GM12878 (cell line): ENCODE data around the gene LSM7. TPM values are rescaled to one million over a fixed set of nuclear protein-coding genes. Genes with fewer than 3 reads are reported as not detected.

Experiments
- ATAC-seq: fragments of 200-7000 bp; cut with Tn5 transposase; 3 replicates; pipeline ENCODE4 v1.9.1; 2020; ENCODE audit warnings: mild to moderate bottlenecking, moderate library complexity
- Bru-seq: library from RNA; stranded (reverse); fragments of 400-500 nt; gene quantifications from one replicate; lab custom pipeline; 2021; lab: Mats Ljungman, UMichigan
- BruChase-seq, 2 experiments: library from RNA; stranded (reverse); fragments of 400-500 nt; gene quantifications; one replicate each; lab custom pipeline; 2021; lab: Mats Ljungman, UMichigan
- BruUV-seq: library from RNA; stranded (reverse); fragments of 400-500 nt; replicated peaks from 2 replicates; lab custom pipeline; 2021; lab: Mats Ljungman, UMichigan
- CTCF ChIA-PET: fragments of 300-600 bp; sonication (Branson Sonifier 250); formaldehyde crosslinking; extraction: SDS; loops from one replicate; lab custom pipeline; 2021; ENCODE audit warnings: inconsistent platforms; lab: Yijun Ruan, JAX
- POLR2A ChIA-PET: fragments of 350-600 bp; formaldehyde crosslinking; extraction: SDS; loops from one replicate; lab custom pipeline; 2021; ENCODE audit warnings: inconsistent platforms; lab: Charles Lee
- RAD21 ChIA-PET: fragments of 300-600 bp; sonication (Branson Sonifier 250); formaldehyde crosslinking; loops from one replicate; lab custom pipeline; 2023; ENCODE audit warnings: antibody characterized with exemption; ENCODE audit not compliant: unreplicated experiment; lab: Charles Lee
- SMC1A ChIA-PET: fragments of 300-600 bp; sonication (Branson Sonifier 250); formaldehyde crosslinking; loops from one replicate; lab custom pipeline; 2023; ENCODE audit not compliant: unreplicated experiment, uncharacterized antibody; lab: Charles Lee
- DNase-seq: peaks from one replicate; pipeline ENCODE4 v3.0.0-alpha.2; 2011; ENCODE audit warnings: low read depth, low spot score
- FAIRE-seq: peaks from 3 replicates; lab custom pipeline; 2011; peaks lifted over from hg19 to GRCh38; lab: Jason Lieb, UNC
- H2AFZ ChIP-seq: 2 replicates; pipeline ENCODE4 v1.6.0; 2011; ENCODE audit warnings: low read depth, low read length, control low read depth; ENCODE audit not compliant: control insufficient read depth
- H3K27ac ChIP-seq: 2 replicates; pipeline ENCODE4 v1.5.1; 2011; ENCODE audit warnings: control low read depth; ENCODE audit not compliant: control insufficient read depth, insufficient read depth
- H3K27me3 ChIP-seq, 2 experiments: replicated peaks in 1 of 2; 2 replicates each; pipeline versions ENCODE4 v1.6.0 to v1.6.1; 2011; ENCODE audit warnings: low read length in 1 of 2; ENCODE audit not compliant: control insufficient read depth in 2 of 2, insufficient read depth in 2 of 2
- H3K36me3 ChIP-seq, 2 experiments: 2 replicates each; pipeline ENCODE4 v1.5.1; 2011; ENCODE audit warnings: low read length in 1 of 2; ENCODE audit not compliant: control insufficient read depth in 2 of 2, insufficient read depth in 2 of 2
- H3K4me1 ChIP-seq: 2 replicates; pipeline ENCODE4 v1.6.1; 2011; ENCODE audit warnings: mild to moderate bottlenecking, low read length, moderate library complexity, mixed read lengths; ENCODE audit not compliant: control insufficient read depth, insufficient read depth
- H3K4me2 ChIP-seq: 2 replicates; pipeline ENCODE4 v1.6.0; 2011; ENCODE audit warnings: control low read depth; ENCODE audit not compliant: control insufficient read depth, insufficient read depth
- H3K4me3 ChIP-seq: fragments of 200-600 bp; sonication (generic); 2 replicates; pipeline ENCODE4 v1.5.1; 2016
- H3K79me2 ChIP-seq: 2 replicates; pipeline ENCODE4 v1.6.0; 2011; ENCODE audit warnings: low read length; ENCODE audit not compliant: control insufficient read depth, insufficient read depth
- H3K9ac ChIP-seq: 2 replicates; pipeline ENCODE4 v1.8.0; 2011; ENCODE audit warnings: low read length, control low read depth, mixed read lengths; ENCODE audit not compliant: control insufficient read depth, insufficient read depth
- H3K9me3 ChIP-seq: replicated peaks from 3 replicates; pipeline ENCODE4 v1.5.1; 2011; ENCODE audit warnings: mild to moderate bottlenecking, low read length; ENCODE audit not compliant: control insufficient read depth, insufficient read depth
- H4K20me1 ChIP-seq: 2 replicates; pipeline ENCODE4 v1.6.0; 2011; ENCODE audit not compliant: control insufficient read depth, insufficient read depth
- CHD1 ChIP-seq: IDR thresholded peaks from 2 replicates; pipeline ENCODE4 v1.6.1; 2012; ENCODE audit warnings: low read depth, low read length, improper control_type of control experiment
- E2F8 ChIP-seq: fragments of 450-650 bp; IDR thresholded peaks from 2 replicates; pipeline ENCODE4 v1.6.1; 2018; ENCODE audit warnings: mild to moderate bottlenecking, low read depth, moderate library complexity; ENCODE audit not compliant: partially characterized antibody
- HDAC2 ChIP-seq: fragments of 200-600 bp; sonication (generic); IDR thresholded peaks from 2 replicates; pipeline ENCODE4 v1.6.1; 2017
- JUNB ChIP-seq: IDR thresholded peaks from 2 replicates; pipeline ENCODE4 v1.6.1; 2016; ENCODE audit warnings: antibody characterized with exemption, mild to moderate bottlenecking
- NFIC ChIP-seq: IDR thresholded peaks from 2 replicates; pipeline ENCODE4 v1.6.1; 2012; ENCODE audit warnings: low read depth, mild to moderate bottlenecking, inconsistent platforms, low read length, moderate library complexity
- NR2F1 ChIP-seq: fragments of 450-650 bp; conservative IDR thresholded peaks from 2 replicates; pipeline ENCODE4 v1.6.1; 2017; ENCODE audit warnings: mild to moderate bottlenecking
- NRF1 ChIP-seq: conservative IDR thresholded peaks from 2 replicates; pipeline ENCODE4 v1.6.1; 2011; ENCODE audit warnings: mild to moderate bottlenecking, low read depth, low read length, improper control_type of control experiment
- RB1 ChIP-seq: fragments of 450-650 bp; formaldehyde crosslinking; IDR thresholded peaks from 2 replicates; pipeline ENCODE4 v1.6.1; 2017; ENCODE audit warnings: mild to moderate bottlenecking, borderline replicate concordance
- STAT3 ChIP-seq: IDR thresholded peaks from 2 replicates; pipeline ENCODE4 v1.6.1; 2011; ENCODE audit warnings: low read depth, low read length, improper control_type of control experiment
- TCF12 ChIP-seq: IDR thresholded peaks from 2 replicates; pipeline ENCODE4 v1.6.1; 2011; ENCODE audit warnings: low read depth, mild to moderate bottlenecking, low read length
- YBX1 ChIP-seq: fragments of 450-650 bp; IDR thresholded peaks from 2 replicates; pipeline ENCODE4 v1.6.1; 2016; ENCODE audit warnings: antibody characterized with exemption
- WGBS: methylation state at CpG from one replicate; pipeline ENCODE4 v1.1.6; 2016; ENCODE audit warnings: low lambda C conversion rate; ENCODE audit not compliant: insufficient replicate concordance, insufficient coverage; ENCODE audit errors: missing lambda C conversion rate; 5-methylcytosine and 5-hydroxymethylcytosine counted together
- in situ Hi-C: fragments of 300-500 bp; cut with MboI; formaldehyde crosslinking; loops from 9 replicates; pipeline ENCODE4 v1.14.3; 2018; ENCODE audit warnings: mixed read lengths
- intact Hi-C: fragments of 100-400 bp; cut with micrococcal nuclease; formaldehyde crosslinking; loops from one replicate; pipeline ENCODE4 v1.14.2; 2022; ENCODE audit not compliant: unreplicated experiment
- long read RNA-seq, 2 experiments: library from polyadenylated mRNA; unstranded; transcript quantifications; one replicate each; pipeline ENCODE4 v2.0.0, GENCODE V29; 2019 to 2020
- polyA minus RNA-seq, 3 experiments: library from RNA; depleted of rRNA, polyadenylated mRNA; stranded (reverse); fragments of >200 nt; gene quantifications; 2 replicates each; pipeline ENCODE4 v1.2.3, GENCODE V29; 2011
- polyA plus RNA-seq, 11 experiments: library from polyadenylated mRNA; depleted of rRNA in 4 of 11; unstranded in 6 of 11; stranded (reverse) in 5 of 11; fragments of >200 nt; fragmentation: Nextera tagmentation in 4 of 11; fragmentation: Illumina TruSeq in 1 of 11; extraction: Ambion mirVana in 4 of 11; extraction: Trizol in 1 of 11; gene quantifications; 1 replicate in 1 of 11; 2 replicates in 10 of 11; pipeline versions ENCODE4 v1.2.1 to v1.2.3, GENCODE V29; 2011 to 2016; ENCODE audit warnings: inconsistent platforms in 2 of 11, missing spikeins in 2 of 11, low read depth in 1 of 11
- total RNA-seq, 4 experiments: library from RNA; depleted of rRNA in 3 of 4; stranded (reverse); fragments of >200 nt in 3 of 4; fragmentation: Illumina TruSeq in 1 of 4; extraction: Trizol in 1 of 4; gene quantifications; 2 replicates each; pipeline versions ENCODE4 v1.2.1 to v1.2.3, GENCODE V29; 2013 to 2021
- TF ChIP-seq, protein P1 (sequence below): fragments of 450-650 bp; IDR thresholded peaks from 2 replicates; pipeline ENCODE4 v1.6.1; 2017; ENCODE audit warnings: mild to moderate bottlenecking, low read depth, inconsistent platforms; ENCODE audit not compliant: poor library complexity, severe bottlenecking

LSM7 gene
- total RNA-seq (2013; cell fraction: nucleolus; rRNA removed) = 45.9 and 51.4 TPM in 2 replicates
- total RNA-seq (2014; rRNA removed) (253 and 300 TPM in 2 replicates), total RNA-seq (2014; rRNA removed; fragmentation: Illumina TruSeq; extraction: Trizol) (138 and 148 TPM in 2 replicates), total RNA-seq (2021) (205 and 211 TPM in 2 replicates), polyA plus RNA-seq (2011; rRNA removed) (193 and 274 TPM in 2 replicates), polyA plus RNA-seq (2014; fragmentation: Illumina TruSeq; extraction: Trizol) (34.5 and 107 TPM in 2 replicates), polyA plus RNA-seq (2014; fragmentation: Nextera tagmentation; extraction: Ambion mirVana) (100 to 1,000 TPM in 1 of 2 experiments, 10 to 100 TPM in 1; 24.4 to 108 TPM), polyA plus RNA-seq (2014; rRNA removed) (424 and 461 TPM in 2 replicates), polyA plus RNA-seq (2016; fragmentation: Nextera tagmentation; extraction: Ambion mirVana) (100 to 1,000 TPM; 230 to 273 TPM), polyA minus RNA-seq (2011; rRNA and poly(A)+ RNA removed) (28.5 and 60.2 TPM in 2 replicates), Bru-seq, nascent RNA (percentile 85 among the genes with signal in this experiment), BruChase-seq, experiment 1, labeled RNA remaining after a 6-hour chase (percentile 91 among the genes with signal in this experiment), BruChase-seq, experiment 2, labeled RNA remaining after a 2-hour chase (percentile 89 among the genes with signal in this experiment)
- 98.2 TPM for polyA plus RNA-seq (2011; ENCODE audit: low read depth)
- 844 and 891 TPM in 2 replicates for polyA plus RNA-seq (2011; cell fraction: cytosol; rRNA removed)
- 249 and 315 TPM in 2 replicates for polyA plus RNA-seq (2011; cell fraction: nucleus; rRNA removed)
- 198 and 208 TPM in 2 replicates for polyA plus RNA-seq (2012)
- polyA minus RNA-seq (2011; cell fraction: cytosol; rRNA and poly(A)+ RNA removed) = 29.9 and 45.0 TPM in 2 replicates
- 22.7 and 39.3 TPM in 2 replicates for polyA minus RNA-seq (2011; cell fraction: nucleus; rRNA and poly(A)+ RNA removed)
- long read RNA-seq, experiment 1, transcript LSM7-204 (3 exons, 575 nt) = minor isoform, 28 of 119 reads
- long read RNA-seq, experiment 1, transcript LSM7-201 (4 exons, 529 nt) = major isoform, 70 of 119 reads
- long read RNA-seq, experiment 1, transcript LSM7-203 (4 exons, 512 nt) = minor isoform, 6 of 119 reads
- long read RNA-seq, experiment 1, partial matches to known transcripts = 6 of 119 reads
- long read RNA-seq, experiment 1, other reads (novel, unspliced or antisense) = 9 of 119 reads
- long read RNA-seq, experiment 2, transcript LSM7-204 (3 exons, 575 nt) = minor isoform, 9 of 119 reads
- long read RNA-seq, experiment 2, transcript LSM7-203 (4 exons, 512 nt) = minor isoform, 7 of 119 reads
- long read RNA-seq, experiment 2, transcript LSM7-201 (4 exons, 529 nt) = major isoform, 97 of 119 reads
- long read RNA-seq, experiment 2, partial matches to known transcripts = 1 of 119 reads
- long read RNA-seq, experiment 2, other reads (novel, unspliced or antisense) = 4 of 119 reads

DNA sequence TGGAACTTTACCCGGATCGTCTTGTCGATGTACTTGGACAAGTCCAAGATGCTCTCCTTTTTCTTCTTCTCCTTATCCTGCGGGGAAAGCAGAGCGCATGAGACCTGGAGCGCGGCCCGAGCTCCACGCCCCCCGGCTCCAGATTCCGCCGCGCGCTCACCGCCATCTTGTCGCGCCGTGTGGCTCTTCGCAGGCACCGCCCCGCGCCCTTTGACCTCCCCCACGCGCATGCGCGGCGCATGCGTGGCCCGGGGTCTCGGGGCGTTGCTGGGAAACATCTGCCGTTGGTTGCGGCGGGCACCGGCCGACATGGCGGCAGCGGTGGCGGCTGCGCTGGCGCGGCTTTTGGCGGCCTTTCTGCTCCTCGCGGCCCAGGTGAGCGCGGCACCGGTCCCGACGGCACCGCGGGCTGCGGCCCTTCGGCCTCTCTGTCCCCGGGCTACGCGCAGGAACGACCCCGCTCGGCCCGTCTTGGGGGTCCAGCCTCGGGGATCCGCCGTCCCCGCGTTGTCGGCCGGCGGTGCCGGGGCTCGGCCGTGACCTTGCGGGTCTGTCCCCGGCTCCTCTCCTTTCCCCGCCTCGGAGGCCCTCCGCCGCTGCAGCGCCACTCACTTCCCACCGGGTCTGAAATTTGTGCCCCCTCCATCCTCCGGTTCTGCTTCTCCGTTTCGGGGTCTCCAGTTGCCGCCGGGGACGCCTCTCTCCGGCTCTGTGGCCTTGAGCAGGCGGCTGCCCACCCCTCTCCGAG is at the start of gene LSM7, which contains the start of gene SPPL2B:
Gene LSM7 (minus strand): TSS at position 186 of the 748 bp plus-strand sequence. CDS start 20 bp downstream, at position 166.
Gene SPPL2B (plus strand): TSS at position 284 of the 748 bp plus-strand sequence. CDS start 26 bp downstream, at position 310.
- ChIA-PET SMC1A (interaction anchor here (0.6 to 1.7 kb wide), 7 partner anchors 40 to 292 kb away, joined by 3 to 8 read pairs (median 3); no protein-coding TSS in a partner anchor), POLR2A (interaction anchor here (0.6 to 1.9 kb wide), 11 partner anchors 12 to 292 kb away, joined by 3 to 7 read pairs (median 4); partner anchors contain the start of gene GADD45B), RAD21 (interaction anchor here (0.9 to 1.6 kb wide), 5 partner anchors 39 to 172 kb away, joined by 3 to 10 read pairs (median 3); no protein-coding TSS in a partner anchor), CTCF (interaction anchor here (1.0 to 2.1 kb wide), 8 partner anchors 12 to 283 kb away, joined by 3 to 11 read pairs (median 4); no protein-coding TSS in a partner anchor)
- intact Hi-C loops = loop anchor here (1.0 to 5.0 kb wide), 4 partner anchors 39 to 294 kb away; partner anchors contain the start of genes PLEKHJ1 and SF3A2
- DNase-seq (peak; percentile 64), ATAC-seq (peak; percentile 66), FAIRE-seq (peak; percentile 84)
- BruUV-seq = no TSS peak
- H3K9me3 ChIP-seq = no peaks in the 10 kb centered on the region
- peak within 1 kb of the TSS; percentile 72 for H3K9ac ChIP-seq
- H3K4me3 ChIP-seq = peak within 1 kb of the TSS; percentile 90
- no peaks in the 10 kb centered on the region for H3K27me3 ChIP-seq
- in situ Hi-C loops = no loop called here
- peak within 1 kb of the TSS; percentile 90 for H3K4me2 ChIP-seq
- H3K79me2 ChIP-seq = peaks cover 61% of the 10 kb centered on the region
- 0 out of 2 replicates have a peak, but pooled peaks cover 3% of the 10 kb centered on the region for H4K20me1 ChIP-seq
- no peaks in the 10 kb centered on the region for H3K36me3 ChIP-seq
- peak within 1 kb of the TSS; percentile 72 for H2AFZ ChIP-seq
- WGBS = under 1% methylated on average over 74 of the region's 89 CpGs
- peak within 1 kb of the TSS; percentile 76 for H3K27ac ChIP-seq
- H3K4me1 ChIP-seq = peaks cover 35% of the 10 kb centered on the region
- TF ChIP-seq TCF12 = 0 out of 2 replicates have a peak, but pooled peaks have one; percentile 46
- no peak for TF ChIP-seq NFIC
- TF ChIP-seq NR2F1 = peak; percentile 87
- 0 out of 2 replicates have a peak, but pooled peaks have one; percentile 79 for TF ChIP-seq RB1
- TF ChIP-seq STAT3 = no peak
- no peak for TF ChIP-seq E2F8
- no peak for TF ChIP-seq YBX1
- TF ChIP-seq, protein P1, sequence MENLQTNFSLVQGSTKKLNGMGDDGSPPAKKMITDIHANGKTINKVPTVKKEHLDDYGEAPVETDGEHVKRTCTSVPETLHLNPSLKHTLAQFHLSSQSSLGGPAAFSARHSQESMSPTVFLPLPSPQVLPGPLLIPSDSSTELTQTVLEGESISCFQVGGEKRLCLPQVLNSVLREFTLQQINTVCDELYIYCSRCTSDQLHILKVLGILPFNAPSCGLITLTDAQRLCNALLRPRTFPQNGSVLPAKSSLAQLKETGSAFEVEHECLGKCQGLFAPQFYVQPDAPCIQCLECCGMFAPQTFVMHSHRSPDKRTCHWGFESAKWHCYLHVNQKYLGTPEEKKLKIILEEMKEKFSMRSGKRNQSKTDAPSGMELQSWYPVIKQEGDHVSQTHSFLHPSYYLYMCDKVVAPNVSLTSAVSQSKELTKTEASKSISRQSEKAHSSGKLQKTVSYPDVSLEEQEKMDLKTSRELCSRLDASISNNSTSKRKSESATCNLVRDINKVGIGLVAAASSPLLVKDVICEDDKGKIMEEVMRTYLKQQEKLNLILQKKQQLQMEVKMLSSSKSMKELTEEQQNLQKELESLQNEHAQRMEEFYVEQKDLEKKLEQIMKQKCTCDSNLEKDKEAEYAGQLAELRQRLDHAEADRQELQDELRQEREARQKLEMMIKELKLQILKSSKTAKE = no peak
- TF ChIP-seq HDAC2 = no peak
- TF ChIP-seq JUNB = no peak
- no peak; the same call in 1 of the 2 replicates for TF ChIP-seq CHD1
- TF ChIP-seq NRF1 = peak; percentile 99
